WI38 (cell line): ENCODE measurements around the gene SLC38A1.
"Not testable (repeated sequence)": the region's sequence is repeated elsewhere in the genome, so short reads cannot be mapped to it uniquely, and the experiment has no call there.

Experiments
- H3K4me3 ChIP-seq: 2 replicates; pipeline ENCODE4 v1.5.1; 2011; ENCODE audit warnings: low read depth, mild to moderate bottlenecking, control low read depth, low read length
- CTCF ChIP-seq: IDR thresholded peaks from 2 replicates; pipeline ENCODE4 v1.5.1; 2012; ENCODE audit warnings: low read depth, mild to moderate bottlenecking, control low read depth, low read length

The SLC38A1 gene

GRCh38 chr12:46258129-46258528, 10.7 kb downstream of the SLC38A1 start:
- no peak for TF ChIP-seq CTCF

GRCh38 chr12:46256942-46257341, 11.9 kb downstream of the SLC38A1 start:
- no peak for TF ChIP-seq CTCF
- no peak overlapping the region for H3K4me3 ChIP-seq

More at GRCh38 chr12:46258129-46258528, 10.7 kb downstream of the SLC38A1 start:
- H3K4me3 ChIP-seq: no peak overlapping the region

- H3K4me3 ChIP-seq: no peak overlapping the region
- TF ChIP-seq CTCF: no peak
Observed at GRCh38 chr12:46253544-46254162, 15.2 kb downstream of the SLC38A1 start.

GRCh38 chr12:46251994-46252393, 16.8 kb downstream of the SLC38A1 start:
- H3K4me3 ChIP-seq: not testable (repeated sequence)

- not testable (repeated sequence) for H3K4me3 ChIP-seq
Observed at GRCh38 chr12:46249960-46250359, 18.9 kb downstream of the SLC38A1 start.

- TF ChIP-seq CTCF: no peak
- no peak overlapping the region for H3K4me3 ChIP-seq
Observed at GRCh38 chr12:46246021-46246700, 22.7 kb downstream of the SLC38A1 start.

- no peak overlapping the region for H3K4me3 ChIP-seq
- no peak for TF ChIP-seq CTCF
Observed at GRCh38 chr12:46244997-46245396, 23.8 kb downstream of the SLC38A1 start.

GRCh38 chr12:46244273-46244915, 24.4 kb downstream of the SLC38A1 start:
- no peak overlapping the region for H3K4me3 ChIP-seq
- TF ChIP-seq CTCF: no peak
